SK-N-SH (cell line): Measurements from ENCODE around the gene ZMYND8. TPM values are rescaled to one million over a fixed set of nuclear protein-coding genes. Genes with fewer than 3 reads are reported as not detected.

Experiments
- CTCF ChIA-PET: fragments of 300-600, 350-600 bp; formaldehyde crosslinking; extraction: SDS; loops from one replicate; lab custom pipeline; 2021; lab: Yijun Ruan, JAX
- POLR2A ChIA-PET: fragments of 350-600 bp; sonication (Branson Sonifier 250); formaldehyde crosslinking; extraction: SDS; loops from one replicate; lab custom pipeline; 2020; ENCODE audit warnings: antibody characterized with exemption, inconsistent platforms; lab: Yijun Ruan, JAX
- DNase-seq: peaks from one replicate; pipeline ENCODE4 v3.0.0; 2012
- H2AFZ ChIP-seq: fragments of 200-600 bp; sonication (generic); 2 replicates; pipeline ENCODE4 v1.8.1; 2016; ENCODE audit warnings: antibody characterized with exemption, mild to moderate bottlenecking, low read depth
- H3F3A ChIP-seq: fragments of 200-600 bp; sonication (generic); replicated peaks from 2 replicates; pipeline ENCODE3; 2016; ENCODE audit warnings: antibody characterized with exemption, mild to moderate bottlenecking; ENCODE audit not compliant: insufficient read depth
- H3K27ac ChIP-seq, 2 experiments: fragments of 200-500 bp in 1 of 2; fragments of 200-600 bp in 1 of 2; sonication (Bioruptor generic) in 1 of 2; sonication (generic), shearing (Covaris generic) in 1 of 2; 2 replicates each; pipeline versions ENCODE4 v1.5.1 to v1.6.1; 2014 to 2016; ENCODE audit warnings: low read depth in 2 of 2, inconsistent platforms in 1 of 2, low read length in 1 of 2, mild to moderate bottlenecking in 1 of 2, mixed read lengths in 1 of 2
- H3K27me3 ChIP-seq: fragments of 200-600 bp; sonication (generic), shearing (Covaris generic); 2 replicates; pipeline ENCODE4 v1.6.1; 2016; ENCODE audit warnings: mixed run types; ENCODE audit not compliant: insufficient read depth
- H3K36me3 ChIP-seq, 2 experiments: fragments of 200-500 bp in 1 of 2; fragments of 200-600 bp in 1 of 2; sonication (Bioruptor generic) in 1 of 2; sonication (generic) in 1 of 2; replicated peaks in 1 of 2; 2 replicates each; pipeline versions ENCODE3 to v1.5.1; 2014 to 2016; ENCODE audit warnings: low read length in 1 of 2, mild to moderate bottlenecking in 1 of 2; ENCODE audit not compliant: insufficient read depth in 2 of 2, control insufficient read depth in 1 of 2
- H3K4me1 ChIP-seq, 2 experiments: fragments of 200-500 bp in 1 of 2; fragments of 200-600 bp in 1 of 2; sonication (Bioruptor generic) in 1 of 2; sonication (generic), shearing (Covaris generic) in 1 of 2; 2 replicates each; pipeline versions ENCODE4 v1.5.1 to v1.6.1; 2014 to 2016; ENCODE audit warnings: low read depth in 1 of 2, low read length in 1 of 2, mixed run types in 1 of 2; ENCODE audit not compliant: insufficient read depth in 2 of 2, control insufficient read depth in 1 of 2
- H3K4me2 ChIP-seq: fragments of 200-600 bp; sonication (generic), shearing (Covaris generic); 2 replicates; pipeline ENCODE4 v1.6.1; 2017; ENCODE audit warnings: mixed run types
- H3K4me3 ChIP-seq, 2 experiments: fragments of 200-500 bp in 1 of 2; fragments of 200-600 bp in 1 of 2; sonication (Bioruptor generic) in 1 of 2; sonication (generic), shearing (Covaris generic) in 1 of 2; 2 replicates each; pipeline versions ENCODE4 v1.5.1 to v1.8.1; 2014 to 2016; ENCODE audit warnings: low read depth in 2 of 2, inconsistent platforms in 1 of 2, low read length in 1 of 2, mild to moderate bottlenecking in 1 of 2, mixed read lengths in 1 of 2, moderate library complexity in 1 of 2
- H3K79me2 ChIP-seq: fragments of 200-600 bp; sonication (generic); 2 replicates; pipeline ENCODE4 v1.8.1; 2017; ENCODE audit warnings: mild to moderate bottlenecking; ENCODE audit not compliant: insufficient read depth
- H3K9ac ChIP-seq: fragments of 200-600 bp; sonication (generic); 2 replicates; pipeline ENCODE4 v1.6.1; 2017; ENCODE audit warnings: mixed run types
- H3K9me2 ChIP-seq: fragments of 200-600 bp; sonication (generic); 2 replicates; pipeline ENCODE4 v1.6.1; 2017; ENCODE audit warnings: mixed run types
- H3K9me3 ChIP-seq: fragments of 200-600 bp; sonication (generic); 2 replicates; pipeline ENCODE4 v1.6.1; 2017; ENCODE audit warnings: mixed run types, mild to moderate bottlenecking, moderate library complexity
- H4K20me1 ChIP-seq: fragments of 200-600 bp; sonication (generic); 2 replicates; pipeline ENCODE4 v1.6.1; 2017; ENCODE audit warnings: mild to moderate bottlenecking, mixed run types; ENCODE audit not compliant: insufficient read depth
- CTCF ChIP-seq: fragments of 200-600 bp; sonication (generic); IDR thresholded peaks from 2 replicates; pipeline ENCODE4 v1.6.1; 2017; ENCODE audit warnings: antibody characterized with exemption, mild to moderate bottlenecking, moderate library complexity
- EZH2phosphoT487 ChIP-seq: fragments of 200-600 bp; sonication (generic); IDR thresholded peaks from 2 replicates; pipeline ENCODE4 v1.6.1; 2017; ENCODE audit warnings: low read depth, mixed run types, mild to moderate bottlenecking, antibody characterized with exemption, moderate library complexity, borderline replicate concordance
- FOXJ3 ChIP-seq: sonication (generic); formaldehyde crosslinking; IDR thresholded peaks from 2 replicates; pipeline ENCODE4 v1.5.1; 2020; ENCODE audit warnings: mild to moderate bottlenecking, missing genetic modification reagents
- MEF2A ChIP-seq: IDR thresholded peaks from 2 replicates; pipeline ENCODE4 v1.4.0; 2012; ENCODE audit warnings: low read depth, borderline replicate concordance
- MXI1 ChIP-seq: IDR thresholded peaks from 2 replicates; pipeline ENCODE4 v1.6.1; 2012; ENCODE audit warnings: mild to moderate bottlenecking, low read depth, low read length, improper control_type of control experiment
- PBX3 ChIP-seq: IDR thresholded peaks from 2 replicates; pipeline ENCODE4; 2012
- RAD21 ChIP-seq: IDR thresholded peaks from 2 replicates; pipeline ENCODE4 v1.6.1; 2012; ENCODE audit warnings: mild to moderate bottlenecking, low read length
- RCOR1 ChIP-seq: fragments of 150-350 bp; IDR thresholded peaks from 2 replicates; pipeline ENCODE4 v1.6.1; 2017; ENCODE audit warnings: antibody characterized with exemption, low read length
- REST ChIP-seq: IDR thresholded peaks from 2 replicates; pipeline ENCODE4 v1.6.1; 2012; ENCODE audit warnings: mild to moderate bottlenecking, low read depth, low read length, moderate library complexity
- RXRA ChIP-seq: IDR thresholded peaks from 2 replicates; pipeline ENCODE4 v1.4.0; 2012; ENCODE audit warnings: low read depth, mild to moderate bottlenecking, borderline replicate concordance
- SMC3 ChIP-seq: IDR thresholded peaks from 2 replicates; pipeline ENCODE4 v1.6.1; 2012; ENCODE audit warnings: low read depth, low read length, improper control_type of control experiment
- TEAD4 ChIP-seq: IDR thresholded peaks from 2 replicates; pipeline ENCODE4 v1.4.0; 2012; ENCODE audit warnings: mild to moderate bottlenecking, borderline replicate concordance; ENCODE audit not compliant: insufficient read depth
- USF1 ChIP-seq: IDR thresholded peaks from 2 replicates; pipeline ENCODE4 v1.4.0; 2012; ENCODE audit warnings: low read depth, borderline replicate concordance
- WGBS: methylation state at CpG from one replicate; pipeline ENCODE4 v1.1.6; 2017; ENCODE audit warnings: low lambda C conversion rate; 5-methylcytosine and 5-hydroxymethylcytosine counted together
- polyA plus RNA-seq, 3 experiments: library from polyadenylated mRNA; depleted of rRNA; stranded (reverse); fragments of >200 nt; gene quantifications; 2 replicates each; pipeline ENCODE4 v1.2.3, GENCODE V29; 2012

ZMYND8 gene
- polyA plus RNA-seq, 1 of the 3 experiments (the other 2 are of a cell fraction): 25.3 TPM

- H3K4me3 ChIP-seq: no peak overlapping the region; a peak in 1 of 4 replicates
- no peaks in the 10 kb centered on the region for H3K27me3 ChIP-seq
- H4K20me1 ChIP-seq: no peaks in the 10 kb centered on the region
- peaks cover 6 to 44% of the 10 kb centered on the region in 2 experiments for H3K36me3 ChIP-seq
- TF ChIP-seq FOXJ3 (CRISPR knock-in tag) (no peak), RCOR1 (peak; percentile 26; the same call in 1 of the 2 replicates), RXRA (no peak), CTCF (peak; percentile 95), RAD21 (peak; percentile 95), REST (no peak), SMC3 (peak; percentile 96)
- peak overlapping the region in 1 of 2 experiments; percentile 97; a peak in 2 of 4 replicates for H3K27ac ChIP-seq
- CTCF ChIA-PET: interaction anchor here (0.5 to 16.3 kb wide), 55 partner anchors 9 to 520 kb away, joined by 3 to 546 read pairs (median 4); partner anchors contain the start of genes NCOA3 and ZMYND8
- no peaks in the 10 kb centered on the region for H3K9me3 ChIP-seq
- H3K79me2 ChIP-seq: peaks cover 66% of the 10 kb centered on the region
- peak overlapping the region; percentile 72; the same call in 1 of the 2 replicates for H3K9ac ChIP-seq
- H3F3A ChIP-seq: peaks cover 52% of the 10 kb centered on the region
- H3K9me2 ChIP-seq: no peaks in the 10 kb centered on the region
- 82% methylated on average over 8 of the region's 8 CpGs for WGBS
- peaks cover 20 to 48% of the 10 kb centered on the region in 2 experiments for H3K4me1 ChIP-seq
- POLR2A ChIA-PET: interaction anchor here (0.8 to 0.9 kb wide), 2 partner anchors 83 to 111 kb away, joined by 4 to 5 read pairs; partner anchors contain the start of gene ZMYND8
- peak; percentile 73 for DNase-seq
- H2AFZ ChIP-seq: no peak overlapping the region
- H3K4me2 ChIP-seq: peak overlapping the region; percentile 65; the same call in 1 of the 2 replicates
These were observed 83.5 kb downstream of the ZMYND8 start for GRCh38 chr20:47272893-47273590.

GRCh38 chr20:47271046-47271615, 85.4 kb downstream of the ZMYND8 start:
- H3K79me2 ChIP-seq: peaks cover 81% of the 10 kb centered on the region
- H3K27ac ChIP-seq: no peak overlapping the region
- peaks cover 7 to 49% of the 10 kb centered on the region in 2 experiments for H3K36me3 ChIP-seq
- H2AFZ ChIP-seq: no peak overlapping the region
- no peak for DNase-seq
- ChIA-PET POLR2A (interaction anchor here (1.9 kb wide), 1 partner anchor 113 kb away, joined by 4 read pairs; no protein-coding TSS in a partner anchor), CTCF (interaction anchor here (0.6 to 16.3 kb wide), 12 partner anchors 11 to 362 kb away, joined by 3 to 546 read pairs (median 7); partner anchors contain the start of gene ZMYND8)
- H3K27me3 ChIP-seq: no peaks in the 10 kb centered on the region
- H3K4me3 ChIP-seq: no peak overlapping the region
- peaks cover 33% of the 10 kb centered on the region for H3F3A ChIP-seq
- H4K20me1 ChIP-seq: no peaks in the 10 kb centered on the region; the same call in 1 of the 2 replicates
- no peak overlapping the region for H3K9ac ChIP-seq
- no peaks in the 10 kb centered on the region for H3K9me3 ChIP-seq
- no peaks in the 10 kb centered on the region for H3K9me2 ChIP-seq
- 93% methylated on average over 7 of the region's 7 CpGs for WGBS
- peaks cover 20 to 31% of the 10 kb centered on the region in 2 experiments for H3K4me1 ChIP-seq
- no peak overlapping the region for H3K4me2 ChIP-seq
- TF ChIP-seq RCOR1: no peak
- TF ChIP-seq SMC3: no peak
- TF ChIP-seq MEF2A: no peak
- no peak for TF ChIP-seq TEAD4
- TF ChIP-seq USF1: no peak
- no peak for TF ChIP-seq MXI1
- TF ChIP-seq EZH2phosphoT487: no peak
- TF ChIP-seq PBX3: no peak
